GM12878 (cell line): ENCODE results near the gene TPGS2. TPM values are rescaled to one million over a fixed set of nuclear protein-coding genes. Genes with fewer than 3 reads are reported as not detected.

Experiments used
- ATAC-seq: fragments of 200-7000 bp; cut with Tn5 transposase; 3 replicates; pipeline ENCODE4 v1.9.1; 2020; ENCODE audit warnings: mild to moderate bottlenecking, moderate library complexity
- BruUV-seq: library from RNA; stranded (reverse); fragments of 400-500 nt; replicated peaks from 2 replicates; lab custom pipeline; 2021; lab: Mats Ljungman, UMichigan
- CTCF ChIA-PET: fragments of 300-600 bp; sonication (Branson Sonifier 250); formaldehyde crosslinking; extraction: SDS; loops from one replicate; lab custom pipeline; 2021; ENCODE audit warnings: inconsistent platforms; lab: Yijun Ruan, JAX
- POLR2A ChIA-PET: fragments of 350-600 bp; formaldehyde crosslinking; extraction: SDS; loops from one replicate; lab custom pipeline; 2021; ENCODE audit warnings: inconsistent platforms; lab: Charles Lee
- RAD21 ChIA-PET: fragments of 300-600 bp; sonication (Branson Sonifier 250); formaldehyde crosslinking; loops from one replicate; lab custom pipeline; 2023; ENCODE audit warnings: antibody characterized with exemption; ENCODE audit not compliant: unreplicated experiment; lab: Charles Lee
- SMC1A ChIA-PET: fragments of 300-600 bp; sonication (Branson Sonifier 250); formaldehyde crosslinking; loops from one replicate; lab custom pipeline; 2023; ENCODE audit not compliant: unreplicated experiment, uncharacterized antibody; lab: Charles Lee
- DNase-seq: peaks from one replicate; pipeline ENCODE4 v3.0.0-alpha.2; 2011; ENCODE audit warnings: low read depth, low spot score
- FAIRE-seq: peaks from 3 replicates; lab custom pipeline; 2011; peaks lifted over from hg19 to GRCh38; lab: Jason Lieb, UNC
- H2AFZ ChIP-seq: 2 replicates; pipeline ENCODE4 v1.6.0; 2011; ENCODE audit warnings: low read depth, low read length, control low read depth; ENCODE audit not compliant: control insufficient read depth
- H3K27ac ChIP-seq: 2 replicates; pipeline ENCODE4 v1.5.1; 2011; ENCODE audit warnings: control low read depth; ENCODE audit not compliant: control insufficient read depth, insufficient read depth
- H3K27me3 ChIP-seq, 2 experiments: replicated peaks in 1 of 2; 2 replicates each; pipeline versions ENCODE4 v1.6.0 to v1.6.1; 2011; ENCODE audit warnings: low read length in 1 of 2; ENCODE audit not compliant: control insufficient read depth in 2 of 2, insufficient read depth in 2 of 2
- H3K36me3 ChIP-seq, 2 experiments: 2 replicates each; pipeline ENCODE4 v1.5.1; 2011; ENCODE audit warnings: low read length in 1 of 2; ENCODE audit not compliant: control insufficient read depth in 2 of 2, insufficient read depth in 2 of 2
- H3K4me1 ChIP-seq: 2 replicates; pipeline ENCODE4 v1.6.1; 2011; ENCODE audit warnings: mild to moderate bottlenecking, low read length, moderate library complexity, mixed read lengths; ENCODE audit not compliant: control insufficient read depth, insufficient read depth
- H3K4me2 ChIP-seq: 2 replicates; pipeline ENCODE4 v1.6.0; 2011; ENCODE audit warnings: control low read depth; ENCODE audit not compliant: control insufficient read depth, insufficient read depth
- H3K4me3 ChIP-seq: fragments of 200-600 bp; sonication (generic); 2 replicates; pipeline ENCODE4 v1.5.1; 2016
- H3K79me2 ChIP-seq: 2 replicates; pipeline ENCODE4 v1.6.0; 2011; ENCODE audit warnings: low read length; ENCODE audit not compliant: control insufficient read depth, insufficient read depth
- H3K9ac ChIP-seq: 2 replicates; pipeline ENCODE4 v1.8.0; 2011; ENCODE audit warnings: low read length, control low read depth, mixed read lengths; ENCODE audit not compliant: control insufficient read depth, insufficient read depth
- H3K9me3 ChIP-seq: replicated peaks from 3 replicates; pipeline ENCODE4 v1.5.1; 2011; ENCODE audit warnings: mild to moderate bottlenecking, low read length; ENCODE audit not compliant: control insufficient read depth, insufficient read depth
- H4K20me1 ChIP-seq: 2 replicates; pipeline ENCODE4 v1.6.0; 2011; ENCODE audit not compliant: control insufficient read depth, insufficient read depth
- FOXK2 ChIP-seq: fragments of 450-650 bp; IDR thresholded peaks from 2 replicates; pipeline ENCODE4 v1.6.1; 2017; ENCODE audit warnings: mild to moderate bottlenecking, moderate library complexity
- PKNOX1 ChIP-seq: fragments of 450-650 bp; IDR thresholded peaks from 2 replicates; pipeline ENCODE4 v1.6.1; 2016; ENCODE audit warnings: mild to moderate bottlenecking
- WGBS: methylation state at CpG from one replicate; pipeline ENCODE4 v1.1.6; 2016; ENCODE audit warnings: low lambda C conversion rate; ENCODE audit not compliant: insufficient replicate concordance, insufficient coverage; ENCODE audit errors: missing lambda C conversion rate; 5-methylcytosine and 5-hydroxymethylcytosine counted together
- in situ Hi-C: fragments of 300-500 bp; cut with MboI; formaldehyde crosslinking; loops from 9 replicates; pipeline ENCODE4 v1.14.3; 2018; ENCODE audit warnings: mixed read lengths
- intact Hi-C: fragments of 100-400 bp; cut with micrococcal nuclease; formaldehyde crosslinking; loops from one replicate; pipeline ENCODE4 v1.14.2; 2022; ENCODE audit not compliant: unreplicated experiment
- polyA plus RNA-seq, 11 experiments: library from polyadenylated mRNA; depleted of rRNA in 4 of 11; unstranded in 6 of 11; stranded (reverse) in 5 of 11; fragments of >200 nt; fragmentation: Nextera tagmentation in 4 of 11; fragmentation: Illumina TruSeq in 1 of 11; extraction: Ambion mirVana in 4 of 11; extraction: Trizol in 1 of 11; gene quantifications; 1 replicate in 1 of 11; 2 replicates in 10 of 11; pipeline versions ENCODE4 v1.2.1 to v1.2.3, GENCODE V29; 2011 to 2016; ENCODE audit warnings: inconsistent platforms in 2 of 11, missing spikeins in 2 of 11, low read depth in 1 of 11
- total RNA-seq, 4 experiments: library from RNA; depleted of rRNA in 3 of 4; stranded (reverse); fragments of >200 nt in 3 of 4; fragmentation: Illumina TruSeq in 1 of 4; extraction: Trizol in 1 of 4; gene quantifications; 2 replicates each; pipeline versions ENCODE4 v1.2.1 to v1.2.3, GENCODE V29; 2013 to 2021

TPGS2 gene
- total and polyA plus RNA-seq, 10 of the 15 experiments (the other 5 are each of a cell fraction or from before 2014, with no cell fraction given) = 39.8 to 181 (median 88.9) TPM

GRCh38 chr18:36850527-36851201 lies 21.9 kb upstream of the TPGS2 start:
- 0 out of 3 replicates have a peak, but pooled peaks have one; percentile 20 for ATAC-seq
- POLR2A ChIA-PET = no interaction called here

More at GRCh38 chr18:36850527-36851201, 21.9 kb upstream of the TPGS2 start:
- no peaks in the 10 kb centered on the region for H3K36me3 ChIP-seq
- TF ChIP-seq FOXK2 (no peak), PKNOX1 (no peak)
- ChIA-PET RAD21 (interaction anchor here (0.5 kb wide), 1 partner anchor 18 kb away, joined by 3 read pairs; no protein-coding TSS in a partner anchor), SMC1A (interaction anchor here (1.5 kb wide), 1 partner anchor 11 kb away, joined by 5 read pairs; no protein-coding TSS in a partner anchor), CTCF (interaction anchor here (1.2 kb wide), 1 partner anchor 164 kb away, joined by 3 read pairs; no protein-coding TSS in a partner anchor)
- H3K27me3 ChIP-seq = no peaks in the 10 kb centered on the region
- in situ Hi-C loops = no loop called here
- FAIRE-seq (no peak), DNase-seq (no peak)
- no TSS peak for BruUV-seq
- H3K4me3 ChIP-seq = no peak overlapping the region
- no peaks in the 10 kb centered on the region for H4K20me1 ChIP-seq
- no peak overlapping the region for H3K27ac ChIP-seq
- 0% methylated on average over 1 of the region's 1 CpG for WGBS
- H3K9me3 ChIP-seq = peaks cover 3% of the 10 kb centered on the region; the same call in 2 of the 3 replicates
- H3K4me1 ChIP-seq = no peaks in the 10 kb centered on the region
- H2AFZ ChIP-seq = no peak overlapping the region
- H3K9ac ChIP-seq = no peak overlapping the region
- H3K4me2 ChIP-seq = no peak overlapping the region
- intact Hi-C loops = no loop called here
- no peaks in the 10 kb centered on the region for H3K79me2 ChIP-seq
